ENCODE measurements around the gene PERCC1.

The PERCC1 gene

GRCh38 chr16:1414532-1415260 lies 16.2 kb upstream of the PERCC1 start, which contains the start of gene UNKL:
TSS of gene UNKL (minus strand) at chr16:1414704. CDS start at chr16:1414691, 13 bp downstream.
- H3K9me3 ChIP-seq (replicated peaks; ENCODE audit: low read length), result no peaks in the 10 kb centered on the region
- H3K27me3 ChIP-seq (ENCODE audit: control insufficient read depth, insufficient read depth, low read length), result no peaks in the 10 kb centered on the region
- no peaks in the 10 kb centered on the region for H3K4me1 ChIP-seq (ENCODE audit: control insufficient read depth, insufficient read depth, low read length)
- H3K9ac ChIP-seq (ENCODE audit: low read depth, low read length), result peak within 1 kb of the TSS; percentile 87
- H3K4me3 ChIP-seq (ENCODE audit: low read length), result peak within 1 kb of the TSS; percentile 88
- peak within 1 kb of the TSS; percentile 94 for H3K4me2 ChIP-seq (ENCODE audit: low read length)
- H3K36me3 ChIP-seq (ENCODE audit: insufficient read depth, low read length), result no peaks in the 10 kb centered on the region

DNA sequence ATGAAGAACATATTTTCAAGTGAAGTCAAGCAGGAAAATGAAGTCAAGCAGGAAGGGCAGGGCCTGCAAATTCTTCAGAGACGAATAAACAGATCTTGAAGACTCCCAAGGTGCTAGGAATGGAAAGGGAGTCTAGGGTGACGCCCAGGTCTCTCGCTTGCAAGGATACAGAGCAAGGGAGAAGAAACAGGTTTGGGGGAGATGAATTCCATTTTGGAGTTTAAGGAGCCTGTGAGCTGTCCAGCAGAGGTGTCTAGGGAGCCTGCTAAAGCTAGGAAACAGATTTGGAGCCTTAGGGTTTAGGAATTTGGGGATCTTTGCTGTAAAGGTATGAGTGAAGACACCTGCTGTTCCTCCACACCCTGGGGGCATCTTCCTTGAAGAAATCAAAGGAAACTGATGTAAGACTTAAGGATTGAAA lies 14.3 kb upstream of the PERCC1 start:
- Histone ChIP-seq H3K9me3 (replicated peaks; ENCODE audit: low read length) (no peaks in the 10 kb centered on the region), H3K9ac (ENCODE audit: low read depth, low read length) (no peak overlapping the region), H3K4me1 (ENCODE audit: control insufficient read depth, insufficient read depth, low read length) (no peaks in the 10 kb centered on the region), H3K4me2 (ENCODE audit: low read length) (no peak overlapping the region), H3K4me3 (ENCODE audit: low read length) (no peak overlapping the region), H3K27me3 (ENCODE audit: control insufficient read depth, insufficient read depth, low read length) (no peaks in the 10 kb centered on the region), H3K36me3 (ENCODE audit: insufficient read depth, low read length) (no peaks in the 10 kb centered on the region)

DNA sequence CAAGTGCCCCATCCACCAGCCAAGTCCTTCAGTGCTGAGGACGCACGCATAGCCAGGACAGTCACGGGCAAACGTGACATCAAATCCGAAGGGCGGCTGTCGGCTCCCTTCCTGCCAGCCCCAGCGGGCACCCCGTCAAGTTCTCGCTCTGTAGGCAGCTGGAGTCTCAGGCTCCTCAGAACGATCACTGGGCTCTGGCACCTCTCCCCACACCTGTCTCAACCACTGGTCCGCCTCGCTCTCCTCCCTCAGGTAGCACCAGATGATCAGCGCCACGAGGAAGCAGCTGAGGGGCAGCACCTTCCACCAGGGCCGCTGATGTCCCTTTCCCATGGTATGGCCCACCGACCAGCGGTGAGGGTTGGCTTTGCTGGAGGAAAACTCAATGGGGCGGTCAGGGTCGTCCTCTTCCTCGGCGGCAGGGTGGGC lies 10.8 kb upstream of the PERCC1 start:
- Histone ChIP-seq H3K9me3 (replicated peaks; ENCODE audit: low read length) (no peaks in the 10 kb centered on the region), H3K36me3 (ENCODE audit: insufficient read depth, low read length) (no peaks in the 10 kb centered on the region), H3K4me3 (ENCODE audit: low read length) (peak overlapping the region; percentile 84)

DNA sequence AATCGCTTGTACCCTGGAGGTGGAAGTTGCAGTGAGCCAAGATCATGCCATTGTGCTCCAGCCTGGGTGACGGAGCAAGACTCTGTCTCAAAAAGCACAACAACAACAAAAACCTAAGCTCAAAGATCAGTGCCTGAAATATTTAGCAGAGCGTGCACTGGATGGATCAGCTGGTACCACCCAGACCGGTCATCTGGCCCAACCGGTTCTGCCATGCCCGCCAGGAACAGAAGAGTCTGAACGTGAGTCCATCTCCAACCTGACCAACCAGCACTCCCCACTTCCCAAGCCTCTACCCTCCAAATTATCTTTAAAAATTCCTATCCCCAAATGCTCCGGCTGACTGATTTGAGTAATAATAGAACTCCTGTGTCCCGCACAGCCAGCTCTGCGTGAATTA lies 8.8 kb upstream of the PERCC1 start:
- Histone ChIP-seq H3K36me3 (ENCODE audit: insufficient read depth, low read length) (no peaks in the 10 kb centered on the region), H3K9ac (ENCODE audit: low read depth, low read length) (no peak overlapping the region), H3K27me3 (ENCODE audit: control insufficient read depth, insufficient read depth, low read length) (no peaks in the 10 kb centered on the region), H3K4me1 (ENCODE audit: control insufficient read depth, insufficient read depth, low read length) (no peaks in the 10 kb centered on the region), H3K9me3 (replicated peaks; ENCODE audit: low read length) (no peaks in the 10 kb centered on the region), H3K4me2 (ENCODE audit: low read length) (no peak overlapping the region), H3K4me3 (ENCODE audit: low read length) (no peak overlapping the region)

More for the DNA sequence above, 10.8 kb upstream of the PERCC1 start:
- Histone ChIP-seq H3K9ac (ENCODE audit: low read depth, low read length) (peak overlapping the region; percentile 91), H3K27me3 (ENCODE audit: control insufficient read depth, insufficient read depth, low read length) (no peaks in the 10 kb centered on the region), H3K4me2 (ENCODE audit: low read length) (peak overlapping the region; percentile 85), H3K4me1 (ENCODE audit: control insufficient read depth, insufficient read depth, low read length) (no peaks in the 10 kb centered on the region)

DNA sequence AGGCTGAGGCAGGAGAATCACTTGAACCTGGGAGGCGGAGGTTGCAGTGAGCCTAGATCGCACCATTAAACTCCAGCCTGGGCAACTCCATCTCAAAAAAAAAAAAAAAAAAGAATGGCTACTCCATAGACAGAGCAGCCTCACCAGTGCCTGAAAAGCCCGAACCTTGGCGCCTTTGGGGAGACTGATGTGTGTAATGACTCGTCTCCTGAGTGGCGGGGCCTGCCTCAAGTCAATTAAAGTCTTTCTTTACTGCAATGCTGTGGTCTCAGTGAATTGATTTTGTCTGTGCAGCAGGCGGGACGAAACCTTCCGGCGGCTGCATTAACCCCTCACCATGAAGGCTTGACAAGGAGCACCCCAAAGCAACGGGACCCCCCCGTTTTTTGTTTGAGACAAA lies 6.8 kb upstream of the PERCC1 start:
- Histone ChIP-seq H3K36me3 (ENCODE audit: insufficient read depth, low read length) (no peaks in the 10 kb centered on the region), H3K27me3 (ENCODE audit: control insufficient read depth, insufficient read depth, low read length) (no peaks in the 10 kb centered on the region), H3K4me2 (ENCODE audit: low read length) (no peak overlapping the region), H3K4me1 (ENCODE audit: control insufficient read depth, insufficient read depth, low read length) (no peaks in the 10 kb centered on the region), H3K4me3 (ENCODE audit: low read length) (no peak overlapping the region), H3K9me3 (replicated peaks; ENCODE audit: low read length) (no peaks in the 10 kb centered on the region), H3K9ac (ENCODE audit: low read depth, low read length) (no peak overlapping the region)

GRCh38 chr16:1425616-1426370 lies 5.1 kb upstream of the PERCC1 start:
- Histone ChIP-seq H3K4me2 (ENCODE audit: low read length) (no peak overlapping the region), H3K4me1 (ENCODE audit: control insufficient read depth, insufficient read depth, low read length) (no peaks in the 10 kb centered on the region), H3K9me3 (replicated peaks; ENCODE audit: low read length) (no peaks in the 10 kb centered on the region), H3K4me3 (ENCODE audit: low read length) (no peak overlapping the region), H3K27me3 (ENCODE audit: control insufficient read depth, insufficient read depth, low read length) (peaks cover 8% of the 10 kb centered on the region), H3K9ac (ENCODE audit: low read depth, low read length) (no peak overlapping the region), H3K36me3 (ENCODE audit: insufficient read depth, low read length) (no peaks in the 10 kb centered on the region)

- Histone ChIP-seq H3K9me3 (replicated peaks; ENCODE audit: low read length) (no peaks in the 10 kb centered on the region), H3K4me2 (ENCODE audit: low read length) (no peak overlapping the region), H3K36me3 (ENCODE audit: insufficient read depth, low read length) (no peaks in the 10 kb centered on the region), H3K4me1 (ENCODE audit: control insufficient read depth, insufficient read depth, low read length) (no peaks in the 10 kb centered on the region), H3K9ac (ENCODE audit: low read depth, low read length) (no peak overlapping the region), H3K27me3 (ENCODE audit: control insufficient read depth, insufficient read depth, low read length) (peaks cover 12% of the 10 kb centered on the region), H3K4me3 (ENCODE audit: low read length) (no peak overlapping the region)
Measured at GRCh38 chr16:1426734-1427471, 4.0 kb upstream of the PERCC1 start.

DNA sequence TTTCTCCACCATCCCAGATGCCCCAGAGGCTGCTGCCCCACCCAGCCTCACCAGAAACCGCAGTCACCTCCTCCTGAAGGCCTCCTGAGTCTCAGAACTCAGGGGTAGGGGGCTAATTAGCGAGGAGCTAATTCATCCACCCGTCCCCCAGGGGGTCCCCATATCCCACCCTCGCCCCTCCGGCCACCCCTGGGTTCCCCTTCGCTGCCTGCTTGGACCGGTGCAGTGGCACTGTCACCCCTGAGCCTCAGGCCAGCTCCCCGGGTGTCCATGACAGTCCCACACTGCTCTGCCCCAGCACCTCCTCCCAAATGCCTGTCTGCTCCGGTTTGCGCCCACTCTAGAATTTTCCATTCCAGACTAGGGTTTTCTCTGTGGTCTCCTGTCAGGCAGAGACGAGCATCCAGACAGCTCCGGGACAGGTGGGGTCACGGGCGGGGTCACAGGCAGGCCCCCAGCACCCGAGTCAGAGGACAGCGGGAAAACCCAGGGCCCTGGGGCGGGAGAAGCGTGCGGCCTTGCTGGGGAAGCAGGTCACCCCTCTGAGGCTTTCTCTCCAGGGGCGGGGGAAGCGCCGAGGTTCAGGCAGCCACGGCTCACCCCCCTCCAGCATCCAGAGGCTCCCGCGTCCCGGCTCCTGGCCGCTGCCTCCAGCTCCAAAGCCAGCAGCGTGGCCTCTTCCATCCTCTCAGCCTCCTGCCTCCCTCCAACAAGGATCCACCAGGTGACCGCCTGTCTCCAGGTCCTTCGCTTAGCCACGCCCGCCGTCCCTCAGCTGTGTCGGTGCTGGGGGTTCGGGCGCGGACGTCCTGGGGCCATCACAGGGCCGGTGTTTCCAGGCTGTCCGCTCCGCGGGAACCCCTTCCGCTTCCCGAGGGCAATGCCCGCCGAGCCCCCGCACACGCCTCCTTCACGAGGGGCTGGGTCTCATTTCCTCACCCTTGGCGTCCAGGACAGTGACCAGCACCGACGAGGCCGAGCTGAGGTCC lies 3.1 kb upstream of the PERCC1 start:
- Histone ChIP-seq H3K4me2 (ENCODE audit: low read length) (no peak overlapping the region), H3K4me1 (ENCODE audit: control insufficient read depth, insufficient read depth, low read length) (no peaks in the 10 kb centered on the region), H3K36me3 (ENCODE audit: insufficient read depth, low read length) (no peaks in the 10 kb centered on the region), H3K9me3 (replicated peaks; ENCODE audit: low read length) (no peaks in the 10 kb centered on the region), H3K9ac (ENCODE audit: low read depth, low read length) (no peak overlapping the region), H3K27me3 (ENCODE audit: control insufficient read depth, insufficient read depth, low read length) (peaks cover 12% of the 10 kb centered on the region), H3K4me3 (ENCODE audit: low read length) (no peak overlapping the region)

DNA sequence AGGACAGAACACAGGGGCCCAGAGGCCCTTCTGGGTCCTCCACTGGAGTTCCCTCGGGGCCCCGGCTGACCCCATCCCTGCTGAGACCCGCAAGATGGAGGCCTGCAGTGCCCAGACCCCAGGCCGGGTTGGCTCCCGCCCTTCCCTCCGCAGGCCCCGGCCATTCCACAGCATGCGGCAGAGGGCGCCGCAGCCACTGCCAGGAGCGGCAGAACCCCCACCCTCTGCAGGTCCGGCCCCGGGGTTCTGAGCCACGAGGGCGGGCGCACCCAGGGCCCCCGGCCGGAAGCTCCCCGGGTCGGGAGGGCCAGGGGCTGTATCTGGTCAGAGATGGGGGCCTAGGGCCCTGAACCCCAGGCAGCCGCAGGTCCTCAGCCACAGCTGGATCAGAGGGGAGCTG lies 2.4 kb upstream of the PERCC1 start:
- no peak overlapping the region for H3K4me2 ChIP-seq (ENCODE audit: low read length)
- peaks cover 12% of the 10 kb centered on the region for H3K27me3 ChIP-seq (ENCODE audit: control insufficient read depth, insufficient read depth, low read length)
- H3K4me1 ChIP-seq (ENCODE audit: control insufficient read depth, insufficient read depth, low read length), result no peaks in the 10 kb centered on the region
- H3K9ac ChIP-seq (ENCODE audit: low read depth, low read length), result no peak overlapping the region
- no peak overlapping the region for H3K4me3 ChIP-seq (ENCODE audit: low read length)
- H3K9me3 ChIP-seq (replicated peaks; ENCODE audit: low read length), result no peaks in the 10 kb centered on the region
- H3K36me3 ChIP-seq (ENCODE audit: insufficient read depth, low read length), result no peaks in the 10 kb centered on the region

DNA sequence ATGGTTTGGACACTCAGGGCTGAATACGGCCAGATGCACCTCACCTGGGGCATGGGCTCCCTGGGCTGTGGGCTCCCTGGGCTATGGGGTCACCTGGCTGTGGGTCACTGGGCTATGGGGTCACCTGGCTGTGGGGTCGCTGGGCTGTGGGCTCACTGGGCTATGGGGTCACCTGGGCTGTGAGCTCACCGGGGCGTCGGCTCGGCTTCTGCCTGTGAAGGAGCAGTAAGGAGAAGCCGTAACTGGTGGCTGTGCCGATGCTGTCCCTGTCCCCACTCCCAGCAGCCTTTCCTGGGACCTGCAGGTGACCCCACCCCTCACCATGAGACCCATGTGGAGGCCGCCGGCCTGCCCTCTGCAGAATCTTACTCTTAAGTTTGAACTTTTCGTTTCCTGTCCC lies 1.9 kb upstream of the PERCC1 start:
- Histone ChIP-seq H3K9ac (ENCODE audit: low read depth, low read length) (no peak overlapping the region), H3K9me3 (replicated peaks; ENCODE audit: low read length) (no peaks in the 10 kb centered on the region), H3K27me3 (ENCODE audit: control insufficient read depth, insufficient read depth, low read length) (peaks cover 12% of the 10 kb centered on the region), H3K4me3 (ENCODE audit: low read length) (no peak overlapping the region), H3K4me1 (ENCODE audit: control insufficient read depth, insufficient read depth, low read length) (no peaks in the 10 kb centered on the region), H3K4me2 (ENCODE audit: low read length) (no peak overlapping the region), H3K36me3 (ENCODE audit: insufficient read depth, low read length) (no peaks in the 10 kb centered on the region)

Measured in skeletal muscle satellite cell (primary cell).